Activated naive CD4-positive, alpha-beta T cell treated with anti-CD3 and anti-CD28 coated beads for 36 hours (primary cell): ENCODE data around the gene TFF3. TPM values are rescaled to one million over a fixed set of nuclear protein-coding genes. Genes with fewer than 3 reads are reported as not detected.
A peak's percentile ranks its signal among the peaks of the same experiment; 100 is the strongest.

ENCODE experiments used
- CTCF ChIA-PET: fragments of 350-600 bp; sonication (Branson Sonifier 250); formaldehyde crosslinking; loops from one replicate; lab custom pipeline; 2021; ENCODE audit warnings: antibody characterized with exemption; lab: Charles Lee
- DNase-seq: peaks from one replicate; pipeline ENCODE4 v3.0.0-alpha.2; 2020
- H3K27ac Mint-ChIP-seq: one replicate; pipeline ENCODE4 v1.8.0; 2021; ENCODE audit warnings: mild to moderate bottlenecking, mixed read lengths
- H3K27me3 Mint-ChIP-seq: one replicate; pipeline ENCODE4 v1.8.0; 2021; ENCODE audit warnings: low read depth, mixed read lengths
- H3K36me3 Mint-ChIP-seq: one replicate; pipeline ENCODE4 v1.8.0; 2021; ENCODE audit warnings: low read depth, mixed read lengths
- H3K4me1 Mint-ChIP-seq: one replicate; pipeline ENCODE4 v1.8.0; 2021; ENCODE audit warnings: low read depth, mixed read lengths
- H3K4me3 Mint-ChIP-seq: one replicate; pipeline ENCODE4 v1.8.0; 2021; ENCODE audit warnings: mild to moderate bottlenecking, moderate library complexity, mixed read lengths
- H3K9me3 Mint-ChIP-seq: one replicate; pipeline ENCODE4 v1.8.0; 2021; ENCODE audit warnings: mixed read lengths
- intact Hi-C: fragments of 100-400 bp; cut with micrococcal nuclease; formaldehyde crosslinking; loops from one replicate; pipeline ENCODE4 v1.15.1; 2023
- total RNA-seq, 2 experiments: library from RNA; stranded (reverse); gene quantifications; one replicate each; pipeline ENCODE4 v1.2.3, GENCODE V29; 2021

TFF3 gene
- total RNA-seq, 2 experiments from 2014 or later: not detected

DNA sequence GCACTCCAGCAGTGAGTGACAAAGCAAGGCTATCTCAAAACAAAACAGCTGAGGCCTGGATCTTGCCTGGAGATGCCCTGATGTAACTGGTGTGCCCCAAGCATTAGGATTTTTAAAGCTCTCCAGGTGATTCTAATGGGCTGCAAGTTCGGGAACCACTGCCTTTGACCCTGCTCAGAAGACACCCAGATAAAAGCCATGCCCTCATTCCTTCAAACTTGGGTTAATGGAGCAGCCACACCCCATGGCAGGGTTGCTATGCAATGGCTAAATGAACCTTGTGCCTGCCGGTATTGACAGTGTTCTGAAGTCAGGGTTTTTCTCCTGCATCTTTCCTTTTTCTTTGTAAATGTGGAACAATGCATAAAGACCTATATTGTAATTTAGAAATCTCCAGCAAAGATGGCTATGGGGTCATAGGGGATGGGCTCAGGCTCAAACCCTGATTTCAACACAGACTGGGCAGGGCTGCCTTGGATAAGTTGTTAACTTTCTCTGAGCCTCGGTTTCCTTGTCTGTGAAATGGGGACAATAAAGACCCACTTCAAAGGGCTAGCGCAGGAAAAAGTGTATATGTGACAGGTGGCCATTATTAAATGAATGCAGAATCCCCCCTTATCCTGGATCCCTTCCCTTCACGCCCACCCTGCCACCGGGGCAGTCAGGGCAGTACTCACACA lies 453 bp downstream of the TFF3 start:
- Mint-ChIP-seq H3K9me3 (no peaks in the 10 kb centered on the region), H3K27me3 (peaks cover 3% of the 10 kb centered on the region), H3K4me3 (no peak overlapping the region), H3K27ac (no peak overlapping the region), H3K4me1 (peaks cover 2% of the 10 kb centered on the region), H3K36me3 (no peaks in the 10 kb centered on the region)
- no peak for DNase-seq
- CTCF ChIA-PET: interaction anchor here (0.9 kb wide), 1 partner anchor 170 kb away, joined by 4 read pairs; no protein-coding TSS in a partner anchor
- intact Hi-C loops: no loop called here

DNA sequence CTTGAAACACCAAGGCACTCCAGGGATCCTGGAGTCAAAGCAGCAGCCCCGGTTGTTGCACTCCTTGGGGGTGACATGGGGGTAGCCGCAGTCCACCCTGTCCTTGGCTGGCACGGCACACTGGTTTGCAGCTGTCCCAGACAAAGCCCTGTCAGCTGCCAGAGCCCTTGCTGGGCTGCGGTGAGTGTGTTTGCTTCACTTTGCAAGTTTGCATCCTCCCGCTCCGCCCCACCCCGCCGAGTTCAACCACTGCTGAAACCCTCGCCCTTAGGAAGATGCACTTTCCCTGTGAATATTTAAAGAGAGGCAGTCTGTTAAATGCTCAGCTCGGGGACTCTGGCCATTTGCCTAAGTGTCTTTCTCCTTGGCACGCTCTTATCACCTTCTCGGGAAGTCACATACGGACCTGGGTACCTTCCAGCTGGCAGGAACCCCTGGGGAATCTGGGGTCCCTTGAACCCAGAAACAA lies 1.7 kb downstream of the TFF3 start:
- Mint-ChIP-seq H3K36me3 (no peaks in the 10 kb centered on the region), H3K9me3 (no peaks in the 10 kb centered on the region), H3K4me1 (peaks cover 3% of the 10 kb centered on the region), H3K27ac (no peak overlapping the region), H3K4me3 (no peak overlapping the region), H3K27me3 (peaks cover 2% of the 10 kb centered on the region)
- intact Hi-C loops: no loop called here
- DNase-seq: no peak
- CTCF ChIA-PET: no interaction called here

DNA sequence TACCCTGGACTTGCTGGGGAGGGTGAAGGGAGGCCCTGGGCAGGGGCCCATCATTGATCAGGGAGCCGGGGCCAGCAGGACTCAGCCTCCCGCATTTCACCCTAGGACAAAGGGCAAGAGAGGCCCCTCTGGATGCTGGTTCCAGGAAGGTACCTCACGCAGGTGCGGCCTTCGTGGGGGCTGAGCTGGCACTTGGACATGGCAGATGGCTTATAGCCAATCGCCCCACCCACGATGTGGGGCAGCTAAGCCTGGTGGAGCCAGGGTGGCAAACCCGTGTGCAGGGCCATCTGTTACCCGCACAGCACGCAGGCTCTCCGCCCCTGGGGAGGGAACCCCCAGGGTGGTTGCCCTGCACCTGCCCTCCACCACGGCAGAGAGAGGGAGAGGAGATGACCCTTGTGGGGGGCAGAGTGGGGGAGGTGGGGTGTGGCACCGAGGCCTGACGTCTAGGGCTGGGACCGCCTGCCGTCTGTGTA lies 2.5 kb downstream of the TFF3 start:
- Mint-ChIP-seq H3K27me3 (no peaks in the 10 kb centered on the region), H3K4me1 (peaks cover 3% of the 10 kb centered on the region), H3K36me3 (no peaks in the 10 kb centered on the region), H3K4me3 (no peak overlapping the region), H3K27ac (no peak overlapping the region), H3K9me3 (no peaks in the 10 kb centered on the region)
- CTCF ChIA-PET: no interaction called here
- DNase-seq: no peak
- intact Hi-C loops: no loop called here

DNA sequence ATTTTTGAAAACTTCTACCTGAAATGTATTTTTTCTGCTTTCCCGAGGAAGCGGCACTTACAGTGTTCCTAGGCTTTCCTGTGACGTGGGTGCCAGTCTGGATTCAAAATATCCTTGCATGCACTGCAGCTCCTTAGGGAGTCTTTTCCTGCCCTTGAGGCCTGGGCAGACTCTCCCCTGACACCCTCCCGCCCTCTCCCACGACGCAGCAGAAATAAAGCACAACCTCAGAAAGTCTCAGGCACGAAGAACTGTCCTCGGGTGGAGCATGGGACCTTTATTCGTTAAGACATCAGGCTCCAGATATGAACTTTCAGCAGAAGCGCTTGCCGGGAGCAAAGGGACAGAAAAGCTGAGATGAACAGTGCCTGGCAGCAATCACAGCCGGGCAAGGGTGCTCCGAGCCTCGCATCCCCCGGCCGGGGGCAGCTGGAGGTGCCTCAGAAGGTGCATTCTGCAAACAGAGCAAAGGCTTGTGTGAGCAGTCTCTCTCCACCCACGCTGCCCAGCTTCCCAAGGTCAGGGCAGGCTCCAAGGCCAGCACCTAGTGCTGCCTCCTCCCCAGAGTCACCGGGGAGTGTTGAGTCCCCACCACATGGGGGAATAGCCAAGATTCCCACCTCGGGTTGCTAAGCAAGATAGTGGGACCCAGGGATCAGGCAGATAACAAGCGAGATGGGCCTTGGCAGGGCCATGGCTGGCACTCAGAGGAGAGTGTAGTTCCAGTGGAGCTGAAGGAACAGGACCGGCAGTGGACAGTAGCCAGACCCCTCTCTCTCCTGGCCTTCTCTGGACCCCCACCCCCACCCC lies 3.2 kb downstream of the TFF3 start:
- Mint-ChIP-seq H3K27ac (no peak overlapping the region), H3K4me3 (no peak overlapping the region), H3K4me1 (peaks cover 3% of the 10 kb centered on the region), H3K36me3 (no peaks in the 10 kb centered on the region), H3K27me3 (peaks cover under 1% of the 10 kb centered on the region), H3K9me3 (no peaks in the 10 kb centered on the region)
- intact Hi-C loops: no loop called here
- no peak for DNase-seq
- CTCF ChIA-PET: no interaction called here

DNA sequence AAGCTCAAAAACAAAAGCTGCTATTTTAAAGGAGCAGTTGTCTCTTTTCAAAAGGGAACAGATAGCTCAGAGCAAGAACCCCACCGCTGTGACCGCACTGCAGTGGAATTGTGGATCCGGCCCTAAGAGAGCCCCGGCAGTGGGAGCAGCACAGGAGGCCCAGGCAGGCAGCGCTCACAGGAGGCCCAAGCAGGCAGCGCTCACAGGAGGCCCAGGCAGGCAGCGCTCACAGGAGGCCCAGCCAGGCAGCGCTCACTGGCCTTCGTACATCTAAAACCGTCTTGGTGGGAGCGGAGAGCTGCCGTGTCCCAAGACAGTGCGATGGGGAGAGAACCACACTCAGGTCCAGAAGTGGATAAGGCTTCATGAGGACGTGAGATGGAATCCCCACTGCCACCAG lies 4.0 kb downstream of the TFF3 start:
- Mint-ChIP-seq H3K27ac (no peak overlapping the region), H3K36me3 (no peaks in the 10 kb centered on the region), H3K27me3 (peaks cover 2% of the 10 kb centered on the region), H3K4me1 (peaks cover 3% of the 10 kb centered on the region), H3K9me3 (no peaks in the 10 kb centered on the region), H3K4me3 (no peak overlapping the region)
- DNase-seq: no peak
- CTCF ChIA-PET: interaction anchor here (0.6 to 3.1 kb wide), 20 partner anchors 19 to 226 kb away, joined by 3 to 18 read pairs (median 4); no protein-coding TSS in a partner anchor
- intact Hi-C loops: no loop called here

DNA sequence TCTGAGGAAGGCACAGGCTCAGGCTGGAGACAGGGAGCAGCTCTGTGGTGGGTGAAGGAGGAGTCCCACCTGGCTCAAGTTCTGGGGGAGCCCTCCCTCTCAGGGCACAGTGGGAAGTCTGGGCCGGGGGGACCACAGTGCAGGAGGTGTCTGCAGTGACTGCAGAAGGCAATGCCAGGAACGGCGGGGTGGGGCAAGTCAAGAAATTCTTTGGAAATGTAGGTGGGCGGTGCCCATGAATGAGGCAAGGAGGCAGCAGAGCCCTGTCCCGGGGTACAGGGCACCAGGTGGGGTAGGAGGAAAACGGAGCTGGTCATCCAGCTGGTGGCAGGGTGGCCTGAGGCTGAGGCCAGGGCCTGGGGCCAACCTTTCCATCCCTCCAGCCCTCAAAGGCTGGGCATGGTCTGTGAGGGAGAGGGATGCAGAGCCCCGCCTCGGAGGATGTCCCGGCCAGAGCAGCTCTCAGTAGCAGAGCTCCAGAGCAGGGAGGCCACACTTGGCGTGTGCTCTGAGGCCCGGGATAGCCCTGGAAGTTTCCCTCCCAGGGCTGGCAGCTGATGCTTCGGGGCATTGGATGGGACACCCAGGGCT lies 4.7 kb downstream of the TFF3 start:
- H3K9me3 Mint-ChIP-seq: no peaks in the 10 kb centered on the region
- DNase-seq: no peak
- intact Hi-C loops: loop anchor here (1.0 kb wide), 1 partner anchor 71 kb away; no protein-coding TSS in a partner anchor
- H3K4me1 Mint-ChIP-seq: peaks cover 3% of the 10 kb centered on the region
- no peak overlapping the region for H3K27ac Mint-ChIP-seq
- no peak overlapping the region for H3K4me3 Mint-ChIP-seq
- H3K27me3 Mint-ChIP-seq: peaks cover 2% of the 10 kb centered on the region
- H3K36me3 Mint-ChIP-seq: no peaks in the 10 kb centered on the region
- CTCF ChIA-PET: interaction anchor here (0.6 to 3.1 kb wide), 31 partner anchors 11 to 226 kb away, joined by 3 to 18 read pairs (median 4); no protein-coding TSS in a partner anchor

DNA sequence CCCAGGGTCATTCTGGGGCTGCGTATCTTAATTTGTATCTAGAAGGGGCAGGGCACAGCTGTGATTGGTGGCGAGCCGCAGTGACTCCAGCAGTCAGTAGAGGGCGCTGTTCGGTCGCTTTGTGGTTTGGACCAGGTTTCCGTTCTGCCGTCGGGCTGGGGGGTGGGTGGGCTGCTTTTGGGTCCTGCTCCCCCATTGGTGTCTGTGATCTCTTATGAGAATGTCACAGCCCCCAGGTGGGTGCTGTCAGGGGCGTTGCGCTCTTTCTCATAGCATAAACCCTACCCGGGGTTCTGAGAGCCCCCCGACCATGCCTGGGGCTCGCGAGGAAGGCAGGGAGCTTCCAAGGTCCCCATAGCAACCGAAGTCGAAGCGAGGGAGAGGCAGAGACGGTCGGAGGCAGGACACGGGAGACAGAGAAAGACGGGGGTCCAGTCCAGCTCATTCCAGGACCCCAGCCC lies 5.4 kb downstream of the TFF3 start:
- Mint-ChIP-seq H3K36me3 (no peaks in the 10 kb centered on the region), H3K4me3 (no peak overlapping the region), H3K9me3 (no peaks in the 10 kb centered on the region), H3K27ac (no peak overlapping the region), H3K4me1 (peaks cover 3% of the 10 kb centered on the region), H3K27me3 (peaks cover 2% of the 10 kb centered on the region)
- CTCF ChIA-PET: interaction anchor here (0.5 to 3.1 kb wide), 33 partner anchors 10 to 227 kb away, joined by 3 to 18 read pairs (median 4); no protein-coding TSS in a partner anchor
- intact Hi-C loops: loop anchor here (1.0 to 5.0 kb wide), 3 partner anchors 72 to 523 kb away; no protein-coding TSS in a partner anchor
- DNase-seq: peak; percentile 86

DNA sequence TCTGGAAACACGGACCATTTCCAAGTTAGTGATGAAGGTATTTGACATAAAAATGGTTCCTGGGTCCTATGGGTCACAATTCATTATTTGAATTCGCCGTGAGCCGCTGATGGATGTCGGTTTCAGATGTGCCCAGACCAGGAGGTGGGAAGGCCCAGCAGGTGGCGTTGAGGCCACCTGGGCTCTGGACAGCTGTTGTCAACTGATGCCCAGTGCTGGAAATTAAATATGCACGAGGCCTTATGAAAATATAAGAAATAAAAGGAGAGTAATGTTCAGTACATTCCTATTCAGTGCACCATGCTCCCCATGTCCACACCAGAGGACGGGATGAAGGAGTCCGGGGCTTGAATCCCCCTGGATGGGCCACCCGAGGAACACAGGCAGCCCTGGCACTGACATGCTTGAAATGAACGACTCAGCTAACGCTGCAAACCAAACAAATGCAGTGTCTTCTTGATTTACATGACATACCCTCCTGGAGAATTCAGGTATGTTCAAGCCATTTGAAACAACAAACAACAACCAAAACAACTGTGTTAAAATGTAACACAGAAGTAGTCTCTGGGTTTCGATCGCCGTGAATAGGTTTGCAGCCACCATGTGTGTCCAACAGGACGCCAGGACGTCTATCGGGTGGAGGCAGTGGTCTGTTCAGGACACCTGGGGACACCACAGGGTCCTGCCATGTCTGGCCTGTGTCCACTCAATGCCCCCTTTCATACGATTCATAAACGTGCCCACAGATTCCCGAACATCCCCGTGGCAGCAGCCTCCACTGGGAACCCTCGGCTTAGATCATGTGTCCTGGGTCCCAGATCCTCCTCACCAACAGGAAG lies 6.1 kb downstream of the TFF3 start:
- Mint-ChIP-seq H3K27me3 (peaks cover 2% of the 10 kb centered on the region), H3K4me1 (peaks cover 3% of the 10 kb centered on the region)
- CTCF ChIA-PET: interaction anchor here (0.5 to 3.1 kb wide), 25 partner anchors 9 to 228 kb away, joined by 3 to 18 read pairs (median 4); no protein-coding TSS in a partner anchor

DNA sequence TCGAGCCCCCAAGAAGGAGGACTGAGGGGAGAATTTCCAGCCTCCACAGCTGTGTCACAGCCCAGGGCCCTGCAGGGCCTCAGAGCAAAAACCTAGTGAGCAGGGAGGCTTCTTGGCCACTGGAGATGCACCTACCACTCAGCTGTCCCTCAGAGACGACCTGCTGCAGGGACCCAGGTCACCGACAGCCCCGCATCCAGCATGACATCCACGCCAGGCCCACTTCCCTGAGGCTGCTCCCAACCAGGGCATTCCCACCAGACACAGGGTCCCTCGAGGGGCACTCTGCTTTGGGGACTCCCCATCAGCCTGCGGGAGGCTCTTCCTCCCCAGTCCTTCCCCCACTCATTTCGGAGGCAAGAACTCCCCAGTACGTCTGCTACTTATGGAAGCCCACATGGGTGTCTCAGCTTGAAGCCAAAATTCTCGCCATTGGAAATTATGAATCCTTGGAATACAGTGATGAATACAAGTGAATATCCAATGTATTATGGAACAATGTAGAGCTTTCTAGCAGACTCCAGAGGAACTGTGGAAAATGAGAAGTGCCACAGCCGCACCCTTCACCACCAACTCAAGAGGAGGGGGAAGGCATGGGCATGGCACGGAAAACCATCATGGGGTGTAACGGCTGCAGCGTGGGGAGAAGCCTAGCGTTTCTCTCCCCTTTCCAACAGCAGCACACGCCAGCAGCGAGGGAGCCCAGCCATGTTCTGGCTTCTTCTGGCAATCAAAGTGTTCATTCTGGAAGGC lies 6.9 kb downstream of the TFF3 start:
- H3K4me1 Mint-ChIP-seq: peaks cover 3% of the 10 kb centered on the region
- H3K27ac Mint-ChIP-seq: no peak overlapping the region

More for the DNA sequence above, 6.1 kb downstream of the TFF3 start:
- no peak overlapping the region for H3K27ac Mint-ChIP-seq
- no peak for DNase-seq
- H3K4me3 Mint-ChIP-seq: no peak overlapping the region
- intact Hi-C loops: loop anchor here (1.0 to 5.0 kb wide), 2 partner anchors 141 to 523 kb away; no protein-coding TSS in a partner anchor
- H3K9me3 Mint-ChIP-seq: no peaks in the 10 kb centered on the region
- H3K36me3 Mint-ChIP-seq: no peaks in the 10 kb centered on the region

DNA sequence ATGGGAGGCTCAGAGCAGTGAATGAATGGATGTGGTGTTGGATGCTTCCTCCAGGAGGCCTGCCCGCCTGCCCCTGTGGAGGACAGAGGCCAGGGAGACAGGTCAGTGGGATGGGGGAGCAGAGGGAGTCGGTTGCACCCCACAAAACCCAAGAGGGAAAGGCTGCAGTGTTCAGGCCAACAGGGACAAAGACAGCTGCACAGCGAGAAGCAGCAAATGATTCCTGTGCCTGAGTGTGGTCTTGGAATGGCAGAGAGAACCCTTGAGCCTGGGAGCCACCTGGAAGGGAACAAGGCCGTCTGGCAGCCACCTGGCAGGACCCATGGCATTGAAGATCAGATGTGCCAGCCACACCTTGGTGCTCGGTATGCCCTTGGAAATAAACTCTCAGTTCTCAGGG lies 8.1 kb downstream of the TFF3 start:
- H3K36me3 Mint-ChIP-seq: no peaks in the 10 kb centered on the region
- H3K9me3 Mint-ChIP-seq: no peaks in the 10 kb centered on the region
- CTCF ChIA-PET: interaction anchor here (0.6 kb wide), 2 partner anchors 143 to 229 kb away, joined by 4 to 5 read pairs; no protein-coding TSS in a partner anchor
- no peak overlapping the region for H3K27ac Mint-ChIP-seq
- no peak for DNase-seq
- intact Hi-C loops: loop anchor here (5.0 kb wide), 1 partner anchor 525 kb away; no protein-coding TSS in a partner anchor
- H3K27me3 Mint-ChIP-seq: peaks cover 2% of the 10 kb centered on the region
- peaks cover 3% of the 10 kb centered on the region for H3K4me1 Mint-ChIP-seq
- H3K4me3 Mint-ChIP-seq: no peak overlapping the region

More for the DNA sequence above, 6.9 kb downstream of the TFF3 start:
- intact Hi-C loops: loop anchor here (5.0 kb wide), 1 partner anchor 524 kb away; no protein-coding TSS in a partner anchor
- Mint-ChIP-seq H3K9me3 (no peaks in the 10 kb centered on the region), H3K36me3 (no peaks in the 10 kb centered on the region), H3K27me3 (peaks cover 2% of the 10 kb centered on the region), H3K4me3 (no peak overlapping the region)
- CTCF ChIA-PET: interaction anchor here (1.0 to 3.1 kb wide), 5 partner anchors 18 to 228 kb away, joined by 3 to 12 read pairs (median 3); no protein-coding TSS in a partner anchor
- DNase-seq: no peak
